ENCODE data around the gene RBBP4. TPM values are rescaled to one million over a fixed set of nuclear protein-coding genes. Genes with fewer than 3 reads are reported as not detected.

RBBP4 gene
- total and polyA plus RNA-seq, 2 donors from 2014 or later = 49.5 to 177 TPM

DNA sequence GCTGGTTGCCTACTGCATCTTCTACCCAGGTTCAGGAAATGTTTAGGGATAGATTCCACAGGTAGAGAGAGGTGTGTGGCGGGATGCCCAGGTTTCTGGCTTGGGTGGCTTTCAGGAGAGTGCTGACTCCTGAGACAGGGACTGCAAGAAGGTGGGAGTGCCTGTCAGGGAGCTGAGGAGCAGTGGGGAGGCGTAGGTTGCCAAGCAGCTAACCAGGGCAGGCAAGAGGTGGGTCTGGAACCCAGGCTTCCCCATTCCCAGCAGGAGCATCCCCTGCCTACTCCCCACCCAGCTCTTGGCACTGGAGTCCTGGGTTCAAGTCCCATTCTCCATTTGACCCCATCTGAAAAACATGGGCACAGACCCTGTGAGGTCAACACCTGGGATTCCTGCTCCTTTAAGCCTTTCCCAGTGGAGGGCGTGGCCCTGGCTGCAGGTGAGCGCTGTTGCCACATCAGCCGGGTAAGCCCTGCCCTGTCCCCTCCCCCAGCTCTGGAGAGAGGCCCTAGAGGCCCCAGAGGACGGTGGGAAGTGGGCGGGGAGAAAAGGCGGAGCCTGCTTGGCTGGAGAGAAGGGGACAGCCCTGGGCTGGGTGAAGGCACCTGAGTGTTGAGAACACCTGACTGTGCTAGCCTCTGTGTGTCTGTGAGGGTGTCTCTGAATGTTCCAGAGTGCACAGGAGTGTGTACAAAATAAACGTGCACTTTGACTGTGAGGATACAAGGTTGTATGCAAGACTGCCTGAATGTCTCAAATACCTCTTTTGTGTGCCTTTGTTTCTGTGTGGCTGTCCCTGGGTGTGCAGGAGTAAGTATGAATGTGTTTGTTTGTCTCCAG lies 65.5 kb downstream of the RBBP4 start:
- no peaks in the 10 kb centered on the region for H3K9me3 ChIP-seq (ENCODE audit: control insufficient read depth in 2 of 3, insufficient read depth in 1 of 3, low read length in 3 of 3)
- H3K36me3 ChIP-seq (ENCODE audit: control insufficient read depth in 2 of 3, insufficient read depth in 3 of 3, low read length in 3 of 3) = no peaks in the 10 kb centered on the region
- intact Hi-C loops (cut with DNase I) = no loop called here
- H3K27ac ChIP-seq (ENCODE audit: low read depth in 2 of 2, low read length in 2 of 2) = peak overlapping the region; percentile 67
- peak overlapping the region; percentile 48 to 58 (median 54) for H3K4me3 ChIP-seq (ENCODE audit: low read length in 3 of 3)
- peak overlapping the region in 2 of 3 donors; percentile 31 to 51 for H3K9ac ChIP-seq (ENCODE audit: low read length in 3 of 3)
- H3K4me1 ChIP-seq (ENCODE audit: control insufficient read depth in 2 of 3, insufficient read depth in 2 of 3, low read depth in 1 of 3, low read length in 3 of 3) = peaks cover 0 to 8% (median 7%) of the 10 kb centered on the region in 3 donors
- DNase-seq = peak; percentile 94 to 97 (median 96)
- FAIRE-seq = peak; percentile 8
- no peaks in the 10 kb centered on the region for H3K27me3 ChIP-seq (ENCODE audit: control insufficient read depth, insufficient read depth, low read length)
- no peak for TF ChIP-seq CTCF (IDR thresholded peaks at IDR 0.05; ENCODE audit: borderline replicate concordance, extremely low read depth, insufficient read depth)

DNA sequence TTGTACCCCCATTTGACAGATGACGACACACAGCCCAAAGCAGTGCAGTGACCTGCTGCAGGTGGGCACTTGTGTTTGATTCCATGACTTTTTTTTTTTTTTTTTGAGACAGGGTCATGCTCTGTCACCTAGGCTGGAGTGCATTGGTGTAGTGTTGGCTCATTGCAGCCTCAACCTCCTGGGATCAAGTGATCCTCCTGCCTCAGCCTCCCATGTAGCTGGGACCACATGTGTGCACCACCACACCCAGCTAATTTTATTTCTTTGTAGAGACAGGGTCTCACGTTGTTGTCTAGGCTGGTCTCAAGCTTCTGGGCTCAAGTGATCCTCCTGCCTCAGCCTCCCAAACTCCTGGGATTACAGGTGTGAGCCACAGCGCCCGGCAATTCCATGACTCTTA lies 66.5 kb downstream of the RBBP4 start:
- Histone ChIP-seq H3K36me3 (ENCODE audit: control insufficient read depth in 2 of 3, insufficient read depth in 3 of 3, low read length in 3 of 3) (no peaks in the 10 kb centered on the region), H3K27ac (ENCODE audit: low read depth in 2 of 2, low read length in 2 of 2) (peak overlapping the region in 1 of 2 donors; percentile 67), H3K4me3 (ENCODE audit: low read length in 3 of 3) (no peak overlapping the region), H3K27me3 (ENCODE audit: control insufficient read depth, insufficient read depth, low read length) (no peaks in the 10 kb centered on the region), H3K9ac (ENCODE audit: low read length in 3 of 3) (no peak overlapping the region), H3K9me3 (ENCODE audit: control insufficient read depth in 2 of 3, insufficient read depth in 1 of 3, low read length in 3 of 3) (no peaks in the 10 kb centered on the region), H3K4me1 (ENCODE audit: control insufficient read depth in 2 of 3, insufficient read depth in 2 of 3, low read depth in 1 of 3, low read length in 3 of 3) (peaks cover 0 to 8% (median 4%) of the 10 kb centered on the region in 3 donors)
- TF ChIP-seq CTCF (IDR thresholded peaks at IDR 0.05; ENCODE audit: borderline replicate concordance, extremely low read depth, insufficient read depth) = no peak
- DNase-seq (no peak), FAIRE-seq (no peak)
- intact Hi-C loops (cut with DNase I) = no loop called here

DNA sequence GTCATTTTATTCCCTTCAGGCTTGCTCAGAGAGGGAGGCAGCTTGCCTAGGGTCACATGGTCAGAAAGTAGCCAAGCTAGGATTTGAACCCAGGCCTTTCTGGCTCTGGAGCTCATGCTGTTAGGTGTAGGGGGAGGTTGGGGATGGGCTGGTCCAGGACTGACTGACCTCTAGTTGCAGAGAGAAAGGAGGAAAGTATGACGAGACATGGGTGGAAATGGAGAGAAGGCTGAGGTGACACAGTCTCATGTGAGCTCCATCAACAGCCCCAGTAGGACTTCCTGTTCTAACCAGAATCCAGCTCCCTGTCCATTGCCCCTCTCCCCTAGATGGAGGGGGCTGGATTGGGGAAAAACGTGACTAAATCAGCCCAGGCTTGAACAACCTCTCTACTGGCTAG lies 67.0 kb downstream of the RBBP4 start:
- Histone ChIP-seq H3K27ac (ENCODE audit: low read depth in 2 of 2, low read length in 2 of 2) (no peak overlapping the region), H3K9me3 (ENCODE audit: control insufficient read depth in 2 of 3, insufficient read depth in 1 of 3, low read length in 3 of 3) (no peaks in the 10 kb centered on the region), H3K4me3 (ENCODE audit: low read length in 3 of 3) (no peak overlapping the region), H3K4me1 (ENCODE audit: control insufficient read depth in 2 of 3, insufficient read depth in 2 of 3, low read depth in 1 of 3, low read length in 3 of 3) (peaks cover 0 to 8% (median 4%) of the 10 kb centered on the region in 3 donors), H3K9ac (ENCODE audit: low read length in 3 of 3) (no peak overlapping the region), H3K27me3 (ENCODE audit: control insufficient read depth, insufficient read depth, low read length) (no peaks in the 10 kb centered on the region), H3K36me3 (ENCODE audit: control insufficient read depth in 2 of 3, insufficient read depth in 3 of 3, low read length in 3 of 3) (no peaks in the 10 kb centered on the region)
- intact Hi-C loops (cut with DNase I) = no loop called here
- no peak for TF ChIP-seq CTCF (IDR thresholded peaks at IDR 0.05; ENCODE audit: borderline replicate concordance, extremely low read depth, insufficient read depth)
- DNase-seq (no peak), FAIRE-seq (no peak)

Measured in kidney (tissue), 14 donors.